Posterior cingulate gyrus (tissue), 11 donors: ENCODE measurements around the gene POTEB3.
"Not testable (repeated sequence)": the region's sequence is repeated elsewhere in the genome, so short reads cannot be mapped to it uniquely, and the experiment has no call there.

Source experiments
- DNase-seq, 10 donors: peaks; one replicate each; pipeline versions ENCODE4 v3.0.0 to v3.0.0-alpha.2; 2020 to 2021; ENCODE audit warnings: mixed read lengths in 3 of 10
- intact Hi-C: fragments of 100-400 bp; cut with DNase I; formaldehyde crosslinking; loops from one replicate; pipeline ENCODE4 v1.15.1; 2023

Gene POTEB3

GRCh38 chr15:21440399-21440798 is at the start of gene POTEB3:
Gene POTEB3, minus strand, starts transcription at chr15:21440499. Its CDS starts 488 bp downstream, at chr15:21440011.
- DNase-seq, intact Hi-C loops: not testable (repeated sequence)

GRCh38 chr15:21453683-21454082 is 13.4 kb upstream of the POTEB3 start:
- DNase-seq, intact Hi-C loops: not testable (repeated sequence)

- intact Hi-C loops = not testable (repeated sequence)
- peak in 2 of 10 donors; percentile 16 to 70 for DNase-seq
These were observed 11.7 kb upstream of the POTEB3 start for GRCh38 chr15:21451920-21452563.

- intact Hi-C loops, DNase-seq: not testable (repeated sequence)
These were observed 11.2 kb upstream of the POTEB3 start for GRCh38 chr15:21451487-21451886.

- intact Hi-C loops = not testable (repeated sequence)
These were observed 32.9 kb downstream of the POTEB3 start for GRCh38 chr15:21407366-21407765.

GRCh38 chr15:21401531-21401930 is 38.8 kb downstream of the POTEB3 start:
- DNase-seq = not testable (repeated sequence)

More at GRCh38 chr15:21407366-21407765, 32.9 kb downstream of the POTEB3 start:
- not testable (repeated sequence) for DNase-seq

GRCh38 chr15:21399111-21399510 is 41.2 kb downstream of the POTEB3 start:
- peak in 2 of 10 donors; percentile 4 to 24 for DNase-seq
- intact Hi-C loops = not testable (repeated sequence)

More at GRCh38 chr15:21401531-21401930, 38.8 kb downstream of the POTEB3 start:
- intact Hi-C loops = not testable (repeated sequence)

- DNase-seq, intact Hi-C loops: not testable (repeated sequence)
These were observed 41.8 kb downstream of the POTEB3 start for GRCh38 chr15:21398511-21398910.

- peak in 2 of 10 donors; percentile 18 to 57 for DNase-seq
- intact Hi-C loops = not testable (repeated sequence)
These were observed 42.6 kb downstream of the POTEB3 start for GRCh38 chr15:21397656-21398055.

- intact Hi-C loops, DNase-seq: not testable (repeated sequence)
These were observed 43.1 kb downstream of the POTEB3 start for GRCh38 chr15:21397186-21397585.

- peak in 1 of 10 donors; percentile 16 for DNase-seq
- intact Hi-C loops = not testable (repeated sequence)
These were observed 54.3 kb downstream of the POTEB3 start for GRCh38 chr15:21385961-21386360.

GRCh38 chr15:21383866-21384485 is 56.3 kb downstream of the POTEB3 start:
- intact Hi-C loops = not testable (repeated sequence)
- DNase-seq = peak in 1 of 10 donors; percentile 24

GRCh38 chr15:21373682-21374081 is 66.6 kb downstream of the POTEB3 start:
- peak in 1 of 10 donors; percentile 20 for DNase-seq
- intact Hi-C loops = not testable (repeated sequence)

- not testable (repeated sequence) for DNase-seq
These were observed 71.1 kb downstream of the POTEB3 start for GRCh38 chr15:21369177-21369576.

GRCh38 chr15:21368625-21369024 is 71.7 kb downstream of the POTEB3 start:
- intact Hi-C loops = not testable (repeated sequence)
- peak in 3 of 10 donors; percentile 10 to 40 (median 29) for DNase-seq

More at GRCh38 chr15:21369177-21369576, 71.1 kb downstream of the POTEB3 start:
- intact Hi-C loops = not testable (repeated sequence)
